SU-DHL-6 (cell line): Measurements from ENCODE around the gene MYO15A.

Experiments used
- CTCF ChIP-seq: fragments of 200-600 bp; sonication (generic); IDR thresholded peaks from one replicate; pipeline ENCODE4 v1.5.1; 2017; ENCODE audit warnings: antibody characterized with exemption, mild to moderate bottlenecking, low read length, moderate library complexity; ENCODE audit not compliant: insufficient read depth, poor library complexity, severe bottlenecking
- EZH2phosphoT487 ChIP-seq: fragments of 200-600 bp; sonication (generic), shearing (Covaris generic); conservative IDR thresholded peaks from 2 replicates; pipeline ENCODE4 v1.6.1; 2018; ENCODE audit warnings: mild to moderate bottlenecking, antibody characterized with exemption, low read length, moderate library complexity, mixed read lengths

- no peak for TF ChIP-seq CTCF
- no peak for TF ChIP-seq EZH2phosphoT487
Observed at GRCh38 chr17:18121144-18121910, 12.8 kb downstream of the MYO15A start.
